ENCODE data around the gene PARK7.

Gene PARK7

GRCh38 chr1:7984811-7985210 lies 23.3 kb downstream of the PARK7 start:
- DNase-seq (ENCODE audit: low spot score): no peak

- DNase-seq (ENCODE audit: low spot score): no peak
These were observed 24.5 kb downstream of the PARK7 start for GRCh38 chr1:7985851-7986612.

GRCh38 chr1:7987528-7987927 lies 26.0 kb downstream of the PARK7 start:
- no peak for DNase-seq (ENCODE audit: low spot score)

GRCh38 chr1:7988576-7988975 lies 27.1 kb downstream of the PARK7 start:
- DNase-seq (ENCODE audit: low spot score): no peak

- no peak for DNase-seq (ENCODE audit: low spot score)
These were observed 28.4 kb downstream of the PARK7 start for GRCh38 chr1:7989762-7990428.

- DNase-seq (ENCODE audit: low spot score): no peak
These were observed 30.3 kb downstream of the PARK7 start for GRCh38 chr1:7991504-7992440.

GRCh38 chr1:7992885-7993284 lies 31.4 kb downstream of the PARK7 start:
- DNase-seq (ENCODE audit: low spot score): no peak

- DNase-seq (ENCODE audit: low spot score): no peak
These were observed 32.3 kb downstream of the PARK7 start for GRCh38 chr1:7993593-7994479.

- no peak for DNase-seq (ENCODE audit: low spot score)
These were observed 33.3 kb downstream of the PARK7 start for GRCh38 chr1:7994827-7995226.

GRCh38 chr1:7995437-7995836 lies 33.9 kb downstream of the PARK7 start:
- no peak for DNase-seq (ENCODE audit: low spot score)

GRCh38 chr1:8002329-8002910 lies 40.9 kb downstream of the PARK7 start:
- no peak for DNase-seq (ENCODE audit: low spot score)

- DNase-seq (ENCODE audit: low spot score): no peak
These were observed 41.4 kb downstream of the PARK7 start for GRCh38 chr1:8002921-8003320.

- DNase-seq (ENCODE audit: low spot score): no peak
These were observed 42.1 kb downstream of the PARK7 start for GRCh38 chr1:8003438-8004112.

- DNase-seq (ENCODE audit: low spot score): no peak
These were observed 42.7 kb downstream of the PARK7 start for GRCh38 chr1:8004113-8004802.

GRCh38 chr1:8004803-8005573 lies 43.5 kb downstream of the PARK7 start:
- DNase-seq (ENCODE audit: low spot score): no peak

- DNase-seq (ENCODE audit: low spot score): no peak
These were observed 44.8 kb downstream of the PARK7 start for GRCh38 chr1:8006037-8006963.

GRCh38 chr1:8009043-8010002 lies 47.8 kb downstream of the PARK7 start:
- DNase-seq (ENCODE audit: low spot score): no peak

Measured in putamen (tissue), 1 donor.